Stimulated activated CD8-positive, alpha-beta memory T cell treated with anti-CD3 and anti-CD28 coated beads, Interleukin-12 subunit alpha, Interleukin-12 subunit beta, amount 100 ng/mL, for 24 hours (primary cell): ENCODE measurements around the gene RAD51AP1.

Experiments used
- DNase-seq: peaks from one replicate; pipeline ENCODE4 v3.0.0-alpha.2; 2020; ENCODE audit errors: extremely low read depth

RAD51AP1 gene

DNA sequence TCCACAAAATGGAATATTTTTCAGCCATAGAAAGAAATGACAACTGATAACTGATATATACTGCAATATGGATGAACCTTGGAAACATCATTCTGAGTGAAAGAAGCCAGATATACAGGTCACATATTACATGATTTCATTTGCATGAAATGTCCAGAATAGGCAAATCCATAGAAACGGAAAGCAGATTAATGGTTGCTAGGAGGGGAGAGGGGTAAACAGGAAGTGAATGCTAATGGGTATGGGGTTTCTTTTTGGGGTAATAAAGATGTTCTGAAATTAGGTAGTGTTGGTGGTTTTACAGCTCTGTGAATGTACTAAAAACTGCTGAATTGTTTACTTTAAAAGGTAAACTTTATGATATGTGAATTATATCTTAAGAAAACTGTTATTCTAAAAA lies 6.5 kb downstream of the RAD51AP1 start:
- DNase-seq, result no peak

DNA sequence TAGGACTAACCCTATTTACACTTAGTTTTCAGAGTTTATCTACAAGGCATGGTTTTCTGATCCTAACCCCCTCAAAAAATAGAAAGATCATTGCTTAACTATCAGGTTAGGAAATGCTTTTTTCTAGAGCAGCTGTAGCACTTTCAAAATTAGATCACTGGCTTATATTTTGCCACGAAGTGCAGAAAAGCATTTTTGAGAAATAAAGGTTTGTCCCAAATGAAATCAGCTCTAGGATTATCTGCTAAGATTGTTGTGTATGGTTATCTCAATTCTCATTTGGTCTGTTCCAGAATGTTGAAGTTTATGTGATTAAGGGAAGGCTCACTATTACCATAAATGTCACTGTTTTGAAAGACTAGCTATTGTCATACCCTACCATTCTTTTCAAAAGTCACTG lies 13.5 kb downstream of the RAD51AP1 start:
- no peak for DNase-seq

DNA sequence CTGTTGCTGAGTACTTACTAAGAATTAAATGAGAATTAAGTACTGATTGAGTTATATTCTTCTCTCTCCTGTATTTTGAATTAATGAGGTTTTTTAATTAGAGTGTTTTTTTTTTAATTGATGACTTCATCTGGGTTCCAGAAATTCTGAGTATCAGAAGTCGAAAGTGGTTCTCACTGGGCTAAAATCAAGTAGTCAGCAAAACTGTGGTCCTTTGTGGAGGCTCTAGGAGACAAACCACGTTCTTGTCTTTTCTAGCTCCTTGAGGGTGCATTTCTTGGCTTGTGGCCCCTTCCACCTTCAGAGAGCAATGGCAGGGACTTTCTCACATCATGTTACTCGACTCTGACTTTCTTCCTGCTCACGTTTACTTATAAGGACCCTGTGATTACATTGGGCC lies 15.3 kb downstream of the RAD51AP1 start:
- DNase-seq, result no peak

DNA sequence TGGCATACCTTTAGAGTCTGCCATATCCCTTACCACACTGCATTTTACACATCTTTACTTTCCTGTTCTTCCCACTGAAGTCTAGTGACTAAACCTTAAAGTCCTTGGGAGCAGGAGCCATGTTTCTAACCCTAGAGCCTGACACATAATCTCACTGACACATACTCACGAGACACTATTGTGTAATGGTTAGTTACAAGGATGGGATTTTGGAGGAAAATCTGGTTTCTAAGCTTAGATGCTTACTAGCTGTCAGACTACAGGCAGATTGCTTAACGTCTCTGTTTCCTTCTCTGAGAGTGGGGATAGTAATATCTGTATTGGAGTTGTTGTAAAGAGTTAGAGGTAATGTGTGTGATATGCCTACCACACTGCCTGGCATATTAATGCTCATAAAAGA lies 17.1 kb downstream of the RAD51AP1 start:
- DNase-seq, result no peak

DNA sequence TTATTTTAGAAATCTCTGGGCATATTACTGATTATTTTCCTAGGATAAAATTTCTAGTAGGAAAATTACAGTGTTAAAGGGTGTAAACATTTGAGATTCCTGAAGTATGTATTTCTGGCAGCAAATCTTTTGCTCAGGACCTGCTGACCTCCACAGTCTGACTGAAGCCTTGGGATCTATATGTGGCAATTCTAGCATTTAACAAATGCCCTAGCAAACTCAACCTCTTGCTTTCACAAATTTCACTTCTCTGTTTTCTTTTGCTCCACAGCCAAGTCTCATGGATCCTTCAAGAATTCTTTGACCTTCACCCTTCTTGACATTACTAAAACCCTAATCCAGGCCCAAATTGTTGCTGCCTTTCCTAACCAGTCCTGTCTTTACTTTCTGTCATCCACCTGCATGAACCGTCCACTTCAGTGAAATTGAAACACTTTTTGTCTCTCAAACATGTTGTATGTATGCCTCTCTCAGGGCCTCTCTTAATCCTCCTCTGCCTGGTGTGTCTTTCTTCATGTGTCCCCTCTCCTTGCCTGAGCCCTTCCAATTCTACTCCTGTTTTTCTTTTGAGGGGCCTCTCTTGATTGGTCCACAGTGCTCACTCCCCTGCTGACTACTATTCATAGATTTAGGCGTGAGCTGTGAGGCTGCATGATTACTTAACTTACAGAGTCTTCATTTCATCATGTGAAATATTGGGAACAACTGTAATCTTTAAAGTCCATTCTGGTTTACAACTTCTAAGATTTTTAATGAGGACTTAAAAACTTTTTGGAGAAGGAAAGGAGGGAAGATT lies 18.2 kb downstream of the RAD51AP1 start:
- DNase-seq, result no peak

DNA sequence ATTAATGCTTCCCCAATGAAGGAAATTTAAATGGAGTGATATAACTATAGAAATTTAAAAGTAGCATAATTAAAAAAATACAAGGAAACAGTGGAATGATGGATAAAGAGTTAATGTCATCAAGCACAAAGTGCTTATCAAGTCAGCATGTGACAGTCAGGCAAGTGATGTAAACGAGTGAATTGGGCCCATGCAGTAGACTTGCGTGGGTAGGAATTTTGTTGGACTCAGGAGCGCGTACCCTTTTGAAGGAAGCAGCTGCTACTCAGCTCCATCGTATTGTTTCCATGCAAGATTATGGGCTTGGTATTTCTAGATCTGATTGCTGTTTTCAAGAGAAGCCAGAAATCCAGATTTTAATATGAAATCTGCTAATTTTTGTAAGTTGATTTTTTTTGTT lies 18.9 kb downstream of the RAD51AP1 start:
- no peak for DNase-seq

DNA sequence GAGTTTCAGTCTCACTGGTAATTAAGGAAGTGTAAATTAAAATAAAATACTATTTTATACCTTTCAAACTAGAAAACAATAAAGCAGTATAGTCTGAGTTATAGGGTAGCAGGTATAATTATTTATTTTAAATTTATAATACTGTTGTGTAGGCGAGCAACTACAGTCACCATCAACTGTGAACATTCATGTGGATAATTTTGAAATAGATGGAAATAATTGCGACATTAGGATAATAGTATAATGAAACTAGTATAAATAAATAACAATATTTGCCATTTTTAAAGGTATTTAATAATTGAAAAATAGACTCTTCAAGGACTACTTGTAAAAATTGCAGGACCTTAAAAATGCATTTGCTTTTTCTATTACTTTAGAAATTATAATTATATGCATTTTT lies 19.5 kb downstream of the RAD51AP1 start:
- no peak for DNase-seq

DNA sequence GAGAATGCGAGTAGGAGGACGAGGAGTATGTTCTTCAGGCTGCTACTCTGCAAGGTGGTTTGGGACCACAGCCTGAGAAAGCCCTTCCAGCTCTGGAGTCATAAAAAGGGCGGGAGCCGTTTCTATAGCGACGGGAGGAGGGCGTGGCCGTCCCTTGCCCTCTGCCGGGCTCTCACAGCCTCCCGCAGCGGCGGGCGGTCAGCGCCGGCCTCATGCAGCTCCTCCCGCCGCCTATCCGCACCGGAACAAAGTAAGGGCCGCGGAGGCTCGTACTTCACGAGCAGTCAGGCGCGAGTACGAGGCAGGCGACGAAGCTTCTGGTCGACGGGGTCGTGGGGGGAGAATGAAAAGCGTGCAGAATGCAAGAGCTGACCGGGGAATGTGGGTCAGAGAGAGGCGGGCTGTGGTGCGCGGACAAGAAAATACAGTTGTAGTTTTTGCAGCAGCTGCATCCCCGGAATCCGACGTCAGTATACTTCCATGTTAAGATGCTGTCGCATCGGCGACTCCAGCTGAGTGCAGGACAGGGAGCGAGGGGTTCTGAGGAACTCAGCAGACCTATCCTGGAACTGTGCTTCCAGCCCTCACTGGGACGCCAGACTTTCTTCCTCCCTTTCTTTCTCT lies 23.5 kb downstream of the RAD51AP1 start, which contains the start of gene DYRK4:
TSS of gene DYRK4 (plus strand) at position 175 of the 624 bp plus-strand sequence. CDS start at position 213, 38 bp downstream.
- no peak for DNase-seq

DNA sequence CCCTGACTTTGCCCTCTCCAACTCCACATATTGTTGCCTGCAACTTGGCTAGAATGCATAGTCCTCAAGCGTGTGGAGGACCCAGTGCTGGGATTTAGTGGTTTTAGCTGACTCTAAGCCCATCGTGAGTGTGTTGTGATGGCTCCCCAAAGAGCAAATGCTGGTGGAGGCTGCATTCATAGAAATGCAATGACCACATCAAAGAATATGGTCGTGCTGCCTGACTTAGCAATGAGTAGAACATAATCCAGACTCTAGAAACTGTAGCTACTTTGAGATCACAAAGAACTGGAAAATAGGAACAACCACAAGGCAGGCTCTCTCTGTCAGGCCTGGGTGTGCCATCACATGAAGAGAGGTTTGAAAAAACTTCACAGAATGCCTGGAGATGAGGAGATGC lies 24.6 kb downstream of the RAD51AP1 start:
- DNase-seq, result no peak

DNA sequence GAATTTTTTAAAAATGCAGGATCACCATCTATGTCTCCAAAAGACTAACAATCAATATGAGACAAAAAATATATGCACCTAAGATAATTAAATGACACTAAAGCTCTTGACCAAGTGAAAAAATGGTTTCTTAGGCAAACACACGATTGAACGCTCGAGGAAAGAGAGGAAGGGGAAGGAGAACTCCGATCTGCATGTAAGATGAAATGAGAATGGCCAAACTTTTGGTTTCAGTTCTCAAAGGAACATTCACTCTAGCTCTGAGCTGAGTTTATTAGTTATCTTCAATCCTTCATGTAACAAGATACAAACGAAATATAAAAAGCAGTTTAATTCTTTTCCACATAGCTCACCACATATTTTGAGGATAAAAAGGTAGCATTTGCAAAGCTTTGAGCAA lies 26.1 kb downstream of the RAD51AP1 start:
- no peak for DNase-seq

DNA sequence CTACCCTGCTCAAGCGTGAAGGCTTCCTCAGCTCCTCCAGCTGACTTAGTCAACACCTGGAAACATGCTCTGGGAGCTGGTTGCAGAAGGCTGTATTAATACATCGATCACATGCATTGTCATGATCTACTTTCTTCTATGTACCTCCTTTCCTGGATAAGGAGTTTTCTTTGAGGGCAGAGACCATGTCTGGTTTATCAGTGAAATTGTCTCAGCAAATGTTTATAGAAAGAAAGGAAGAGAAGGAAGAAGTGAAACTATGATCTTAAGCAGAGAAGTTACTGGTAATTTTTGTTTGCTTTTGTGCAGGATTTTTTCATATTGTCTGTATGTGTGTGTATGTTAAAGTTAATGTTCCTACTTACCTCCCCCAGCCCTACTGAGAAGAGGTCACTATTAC lies 27.8 kb downstream of the RAD51AP1 start:
- DNase-seq, result no peak

DNA sequence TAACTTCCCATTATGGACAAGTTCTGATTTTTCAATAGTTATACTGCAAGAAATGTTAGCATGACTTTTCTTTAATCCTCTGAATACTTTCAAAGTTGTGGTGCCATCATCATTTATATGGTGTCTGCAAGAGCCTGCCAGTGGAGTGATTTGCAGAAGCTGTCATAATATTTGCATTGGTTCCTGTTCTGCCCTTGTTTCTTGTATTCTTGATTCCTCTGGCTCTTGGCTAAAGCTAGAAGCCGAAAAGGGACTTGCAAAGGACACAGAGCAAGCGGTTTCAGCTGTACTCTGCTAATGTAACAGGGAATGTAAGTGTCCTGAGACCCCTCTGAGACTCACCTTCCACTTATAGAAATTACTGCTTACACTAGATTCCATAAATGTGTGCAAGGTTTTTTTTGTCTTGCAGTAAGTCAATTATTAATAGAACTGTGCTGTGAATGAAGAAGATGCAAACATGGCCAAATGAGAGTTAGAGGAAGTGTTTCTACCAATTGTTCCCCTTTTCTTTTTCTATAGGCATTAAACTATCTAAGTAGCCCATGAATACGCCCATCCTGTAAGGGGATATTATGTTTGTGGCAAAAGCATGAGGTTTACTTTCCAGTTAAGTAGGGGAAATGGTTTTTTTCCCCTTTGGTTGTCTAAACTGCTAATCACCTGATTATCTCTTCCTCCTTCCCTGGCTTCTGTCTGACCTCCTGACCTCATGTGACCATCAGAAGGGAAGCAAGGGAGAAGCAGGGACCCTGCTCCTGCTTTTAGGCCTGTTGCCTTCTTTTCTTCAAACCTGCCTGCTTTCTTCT lies 28.6 kb downstream of the RAD51AP1 start:
- no peak for DNase-seq

DNA sequence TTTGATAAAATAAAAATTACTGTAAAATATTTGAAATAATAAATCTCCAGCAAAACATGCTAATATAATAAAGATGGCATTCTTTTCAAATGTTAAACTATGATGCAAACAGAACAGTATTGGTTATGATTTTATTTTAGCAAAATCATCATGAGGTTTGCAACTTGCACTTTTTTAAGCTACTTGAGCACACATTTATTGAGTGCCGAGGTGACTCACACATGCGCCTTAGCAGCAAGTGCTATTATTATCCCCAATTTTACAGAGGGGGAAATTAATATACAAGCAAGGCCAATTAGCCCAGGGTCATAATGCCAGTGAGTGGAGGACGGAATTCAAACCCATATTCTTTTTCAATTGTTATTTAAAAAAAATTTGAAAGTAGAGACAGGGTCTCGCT lies 30.6 kb downstream of the RAD51AP1 start:
- no peak for DNase-seq

DNA sequence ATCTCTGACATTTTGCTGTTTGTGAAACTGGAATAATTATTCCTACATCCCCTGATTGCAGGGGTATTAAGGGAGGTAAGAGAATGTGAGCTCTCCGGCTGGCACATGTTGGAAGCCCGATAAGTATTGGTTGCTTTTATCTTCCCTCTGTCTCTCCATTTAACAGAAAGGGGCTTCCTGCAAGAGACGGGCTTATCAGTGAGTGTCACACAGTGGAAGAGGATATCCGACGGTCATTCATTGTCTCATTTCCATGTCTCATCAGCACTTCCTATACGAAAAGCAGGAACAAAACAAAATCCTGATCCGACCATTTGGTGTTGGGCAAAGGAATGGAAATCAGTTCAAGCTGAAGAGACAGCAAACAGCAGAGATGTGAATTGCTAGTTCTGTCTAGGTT lies 34.0 kb downstream of the RAD51AP1 start:
- DNase-seq, result no peak

DNA sequence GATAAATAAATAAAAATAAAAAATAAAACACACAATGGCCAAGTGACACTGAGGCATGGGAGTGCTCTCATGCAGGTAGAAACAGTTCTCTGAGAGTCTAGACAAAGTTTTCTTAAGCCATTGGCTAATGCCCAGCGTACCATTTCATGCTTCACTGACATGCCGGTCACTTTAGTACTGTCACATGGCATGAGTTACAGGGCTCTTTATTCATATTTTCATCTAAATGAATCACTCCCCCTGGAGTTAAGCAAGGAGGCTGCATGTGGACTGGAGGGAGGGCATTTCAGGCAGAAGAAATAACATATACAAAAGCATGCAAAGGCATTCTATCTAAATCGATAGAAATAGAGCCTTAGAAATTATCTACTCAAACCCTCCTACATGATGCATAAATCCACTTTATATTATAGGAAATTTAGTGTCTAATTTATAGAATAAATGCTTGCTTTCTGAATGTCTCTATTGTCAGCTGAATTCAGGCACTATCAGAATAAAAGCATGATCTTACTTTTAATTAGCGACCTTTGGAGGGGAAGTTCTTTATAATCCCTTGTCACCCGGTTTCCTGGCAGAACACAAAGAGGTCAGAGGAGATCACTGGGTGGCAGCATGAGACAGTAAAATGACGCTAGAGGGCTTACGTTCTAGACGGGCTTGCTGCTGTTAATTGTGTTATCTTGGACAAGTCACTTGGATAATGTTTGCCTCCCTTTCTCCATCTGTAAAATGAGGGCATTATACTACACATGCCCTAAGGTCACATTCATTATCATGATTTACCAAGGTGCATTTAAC lies 40.8 kb downstream of the RAD51AP1 start:
- no peak for DNase-seq

DNA sequence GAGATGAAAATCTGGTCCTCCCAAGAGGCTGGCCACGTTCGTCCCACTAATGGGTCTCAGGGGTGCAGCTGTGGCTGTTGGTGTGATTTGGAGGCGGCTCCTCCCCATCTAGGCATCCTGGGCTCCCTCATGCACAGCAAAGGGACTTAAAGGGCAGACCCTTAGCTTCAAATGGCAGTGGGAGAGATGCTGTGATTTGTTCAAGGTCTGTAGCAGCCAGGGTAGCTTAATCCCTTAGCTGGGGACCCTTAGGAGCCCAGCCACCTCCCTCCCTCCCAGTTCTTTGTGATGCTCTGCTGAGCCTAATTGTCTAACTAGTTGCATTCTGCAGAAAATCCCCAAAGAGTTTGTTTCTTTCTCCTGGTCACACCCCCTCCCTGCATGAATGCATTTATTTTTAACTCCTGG lies 41.6 kb downstream of the RAD51AP1 start:
- DNase-seq, result no peak

DNA sequence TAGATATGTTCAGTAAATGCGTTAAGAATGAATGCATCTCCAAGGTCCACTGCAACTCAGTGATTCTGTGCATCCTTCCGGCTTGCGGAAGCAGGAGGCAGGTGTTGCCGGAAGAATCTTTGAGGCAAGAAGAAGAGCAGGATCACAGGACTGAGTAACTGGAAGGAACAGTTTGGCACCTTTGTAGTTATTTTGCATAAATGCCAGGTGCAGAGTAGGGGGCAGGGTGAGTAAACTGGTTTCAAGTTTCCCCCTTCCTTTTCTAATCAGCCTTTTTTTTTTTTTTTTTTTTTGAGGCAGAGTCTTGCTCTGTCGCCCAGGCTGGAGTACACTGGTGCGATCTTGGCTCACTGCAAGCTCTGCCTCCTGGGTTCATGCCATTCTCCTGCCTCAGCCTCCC lies 45.6 kb downstream of the RAD51AP1 start:
- DNase-seq, result no peak

DNA sequence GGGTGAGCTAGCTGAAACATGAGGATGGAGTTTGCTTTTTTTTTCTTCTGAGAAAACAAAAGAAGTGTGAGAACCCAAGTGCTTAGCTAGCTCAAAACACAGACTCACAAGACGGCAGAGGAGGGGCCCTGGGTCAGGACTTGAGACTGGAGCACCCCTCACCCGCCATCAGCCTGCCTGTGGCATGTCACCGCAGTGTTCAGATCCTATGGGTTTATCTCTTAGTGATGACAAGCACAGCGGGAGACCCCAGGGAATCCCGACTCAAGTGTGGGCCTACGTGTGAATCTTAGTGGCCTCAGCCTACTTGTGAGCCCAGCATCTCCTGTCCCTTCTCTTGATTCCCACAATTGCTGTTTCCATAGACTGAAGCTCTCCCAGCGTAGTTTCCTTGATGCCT lies 46.2 kb downstream of the RAD51AP1 start:
- no peak for DNase-seq

DNA sequence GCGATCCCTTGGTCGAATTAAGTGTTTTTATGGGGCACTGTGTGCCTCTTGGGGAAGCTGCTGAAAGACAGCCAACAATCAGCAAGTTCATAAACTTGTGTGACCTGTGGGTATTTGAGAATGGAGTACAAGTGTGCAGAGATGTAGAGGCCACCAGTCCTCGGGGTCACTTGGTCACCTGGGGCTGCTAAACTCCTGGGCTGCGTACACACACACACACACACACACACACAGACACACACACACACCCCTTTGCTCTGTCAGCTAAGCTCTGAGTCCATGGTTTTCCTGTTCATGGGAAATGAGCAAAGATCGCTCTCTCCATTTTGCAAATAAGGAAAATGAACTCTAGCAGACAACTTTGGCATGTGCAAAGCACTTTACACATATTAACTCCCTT lies 47.8 kb downstream of the RAD51AP1 start:
- DNase-seq, result no peak

DNA sequence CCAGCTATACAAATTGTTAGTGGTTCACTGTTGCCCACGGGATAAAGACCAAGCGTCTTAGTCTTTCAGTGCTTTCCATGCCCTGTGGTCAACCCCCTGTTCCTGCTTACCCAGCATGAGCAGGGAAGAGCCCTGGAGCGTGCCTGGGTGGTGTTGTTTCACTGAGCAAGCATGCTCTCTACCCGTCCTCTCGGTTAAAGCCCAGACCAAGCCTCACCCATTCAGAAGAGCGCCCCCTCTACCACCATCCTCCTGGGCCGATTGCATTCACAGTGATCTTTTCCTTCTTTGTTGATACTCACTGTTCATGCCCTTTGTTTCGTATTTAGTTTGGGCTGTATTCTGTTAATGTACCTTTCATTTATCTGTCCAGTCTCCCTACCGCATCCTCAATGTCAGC lies 48.4 kb downstream of the RAD51AP1 start:
- DNase-seq, result no peak

DNA sequence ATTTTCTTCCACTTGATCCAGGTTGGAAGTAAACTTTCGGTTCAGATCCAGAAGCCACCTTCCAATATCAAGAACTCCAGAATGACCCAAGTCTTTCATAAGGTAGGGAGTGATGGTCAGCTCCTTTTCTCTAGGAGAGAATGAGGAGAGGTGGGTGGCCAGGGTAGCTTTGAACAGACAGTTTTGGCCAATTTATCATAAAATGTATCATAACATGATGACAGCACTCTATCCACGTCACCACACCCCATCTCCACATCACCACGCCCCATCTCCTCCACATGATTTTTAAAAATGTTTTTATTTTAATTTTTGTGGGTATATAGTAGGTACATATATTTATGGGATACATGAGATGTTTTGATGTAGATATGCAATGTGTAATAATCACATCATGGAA lies 50.2 kb downstream of the RAD51AP1 start:
- no peak for DNase-seq

DNA sequence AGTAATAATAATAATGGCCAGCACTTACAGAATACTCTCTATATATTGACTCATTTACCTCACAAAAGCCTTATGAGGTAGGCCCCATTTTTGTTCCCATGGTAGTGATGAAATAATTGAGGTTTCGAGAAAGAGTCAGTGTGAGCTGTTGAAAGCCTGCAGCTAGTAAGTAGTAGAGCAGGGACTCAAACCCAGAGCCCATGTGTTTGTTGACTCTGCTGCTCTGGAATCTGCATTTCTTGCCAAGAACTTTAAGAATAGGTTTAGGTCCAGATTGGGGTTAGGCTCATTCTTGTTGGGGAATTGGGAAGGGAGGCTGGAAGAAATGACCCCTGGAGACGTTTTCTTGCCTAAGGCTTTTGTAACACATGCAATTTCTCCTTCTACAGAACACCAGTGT lies 51.3 kb downstream of the RAD51AP1 start:
- no peak for DNase-seq
